Lung (tissue), 12 donors: Measurements from ENCODE around the gene CLEC20A. TPM values are rescaled to one million over a fixed set of nuclear protein-coding genes. Genes with fewer than 3 reads are reported as not detected.

ENCODE experiments used
- ATAC-seq: fragments of 200-7000 bp; cut with Tn5 transposase; one replicate; pipeline ENCODE4 v1.9.1; 2020; ENCODE audit warnings: moderate number of reproducible peaks; ENCODE audit not compliant: insufficient read depth, low FRiP score
- DNase-seq, 3 donors: peaks; one replicate each; pipeline ENCODE4 v3.0.0-alpha.2; 2013 to 2017
- H3K27ac ChIP-seq, 2 donors: one replicate each; pipeline ENCODE4 v1.5.1; 2013; ENCODE audit warnings: mild to moderate bottlenecking in 2 of 2, moderate library complexity in 2 of 2, control low read depth in 1 of 2, inconsistent platforms in 1 of 2, low read depth in 1 of 2, low read length in 1 of 2
- H3K27me3 ChIP-seq, 3 donors: one replicate each; pipeline ENCODE4 v1.5.1; 2013; ENCODE audit warnings: low read length in 2 of 3; ENCODE audit not compliant: control insufficient read depth in 3 of 3, insufficient read depth in 3 of 3
- H3K36me3 ChIP-seq, 4 donors: one replicate each; pipeline ENCODE4 v1.5.1; 2013; ENCODE audit warnings: low read length in 4 of 4, mild to moderate bottlenecking in 1 of 4, moderate library complexity in 1 of 4; ENCODE audit not compliant: control insufficient read depth in 4 of 4, insufficient read depth in 4 of 4
- H3K4me1 ChIP-seq, 5 donors: one replicate each; pipeline ENCODE4 v1.5.1; 2013; ENCODE audit warnings: low read length in 5 of 5, mild to moderate bottlenecking in 2 of 5, moderate library complexity in 1 of 5; ENCODE audit not compliant: control insufficient read depth in 5 of 5, insufficient read depth in 5 of 5
- H3K4me3 ChIP-seq: one replicate; pipeline ENCODE4 v1.5.1; 2013; ENCODE audit warnings: mild to moderate bottlenecking, control low read depth, moderate library complexity
- H3K9ac ChIP-seq, 2 donors: one replicate each; pipeline ENCODE4 v1.5.1; 2013; ENCODE audit warnings: low read length in 2 of 2, control low read depth in 1 of 2; ENCODE audit not compliant: insufficient read depth in 1 of 2
- H3K9me3 ChIP-seq, 4 donors: one replicate each; pipeline ENCODE4 v1.5.1; 2013; ENCODE audit warnings: low read length in 3 of 4, mild to moderate bottlenecking in 1 of 4, moderate library complexity in 1 of 4; ENCODE audit not compliant: control insufficient read depth in 4 of 4, insufficient read depth in 3 of 4
- WGBS, 2 donors: extraction: QIAGEN DNeasy Blood & Tissue Kit; methylation state at CpG; one replicate each; pipeline ENCODE4 v1.1.7; 2013; 5-methylcytosine and 5-hydroxymethylcytosine counted together
- polyA plus RNA-seq, 2 donors: library from polyadenylated mRNA; stranded (reverse); fragments of 200-250 nt; gene quantifications; one replicate each; pipeline ENCODE4 v1.2.1, GENCODE V29; 2013
- total RNA-seq, 2 donors: library from RNA; depleted of rRNA in 1 of 2; stranded (reverse); fragments of >200 nt in 1 of 2; gene quantifications; one replicate each; pipeline ENCODE4 v1.2.1, GENCODE V29; 2014 to 2021
- TF ChIP-seq, protein P1 (sequence below): IDR thresholded peaks from 2 replicates; pipeline ENCODE4 v1.5.1; 2012; ENCODE audit warnings: mild to moderate bottlenecking; ENCODE audit errors: control extremely low read depth, extremely low read depth
- donor health status: control.
- donor health status: control.
- donor health status: Bipolar disorder and iron deficiency.
- donor health status: healthy.
- donor health status: DM: yes; HTN: yes; CAD: no.

CLEC20A gene
- total and polyA plus RNA-seq, 4 donors: 0.14 TPM; not detected in 3

DNA sequence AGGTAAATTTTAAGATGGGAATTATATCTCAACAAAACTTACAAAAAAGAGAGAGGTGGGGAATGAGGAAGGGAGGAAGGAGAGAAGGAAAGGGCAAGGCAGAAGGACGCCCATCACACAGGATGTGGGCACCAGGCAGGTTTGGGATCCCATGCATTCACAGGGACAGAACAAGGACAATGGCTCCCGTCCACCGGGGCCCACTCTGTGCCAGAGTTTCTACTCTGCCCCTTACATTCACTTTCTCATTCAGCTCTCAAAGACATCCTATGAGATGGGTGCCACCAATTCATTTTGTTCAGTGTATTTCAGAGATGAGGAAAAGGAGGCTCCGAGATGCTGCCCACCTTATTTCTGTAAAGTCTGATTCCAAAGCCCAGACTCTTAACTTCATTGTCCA lies 7.4 kb downstream of the CLEC20A start:
- Histone ChIP-seq H3K4me1 (peaks cover 0 to 12% (median 6%) of the 10 kb centered on the region in 5 donors), H3K27me3 (no peaks in the 10 kb centered on the region), H3K9me3 (no peaks in the 10 kb centered on the region), H3K36me3 (no peaks in the 10 kb centered on the region), H3K4me3 (no peak overlapping the region), H3K9ac (no peak overlapping the region), H3K27ac (no peak overlapping the region)
- TF ChIP-seq, protein P1, sequence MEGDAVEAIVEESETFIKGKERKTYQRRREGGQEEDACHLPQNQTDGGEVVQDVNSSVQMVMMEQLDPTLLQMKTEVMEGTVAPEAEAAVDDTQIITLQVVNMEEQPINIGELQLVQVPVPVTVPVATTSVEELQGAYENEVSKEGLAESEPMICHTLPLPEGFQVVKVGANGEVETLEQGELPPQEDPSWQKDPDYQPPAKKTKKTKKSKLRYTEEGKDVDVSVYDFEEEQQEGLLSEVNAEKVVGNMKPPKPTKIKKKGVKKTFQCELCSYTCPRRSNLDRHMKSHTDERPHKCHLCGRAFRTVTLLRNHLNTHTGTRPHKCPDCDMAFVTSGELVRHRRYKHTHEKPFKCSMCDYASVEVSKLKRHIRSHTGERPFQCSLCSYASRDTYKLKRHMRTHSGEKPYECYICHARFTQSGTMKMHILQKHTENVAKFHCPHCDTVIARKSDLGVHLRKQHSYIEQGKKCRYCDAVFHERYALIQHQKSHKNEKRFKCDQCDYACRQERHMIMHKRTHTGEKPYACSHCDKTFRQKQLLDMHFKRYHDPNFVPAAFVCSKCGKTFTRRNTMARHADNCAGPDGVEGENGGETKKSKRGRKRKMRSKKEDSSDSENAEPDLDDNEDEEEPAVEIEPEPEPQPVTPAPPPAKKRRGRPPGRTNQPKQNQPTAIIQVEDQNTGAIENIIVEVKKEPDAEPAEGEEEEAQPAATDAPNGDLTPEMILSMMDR: no peak
- 91% methylated on average over 4 of the region's 4 CpGs for WGBS, 2 donors
- ATAC-seq (no peak), DNase-seq (no peak)

DNA sequence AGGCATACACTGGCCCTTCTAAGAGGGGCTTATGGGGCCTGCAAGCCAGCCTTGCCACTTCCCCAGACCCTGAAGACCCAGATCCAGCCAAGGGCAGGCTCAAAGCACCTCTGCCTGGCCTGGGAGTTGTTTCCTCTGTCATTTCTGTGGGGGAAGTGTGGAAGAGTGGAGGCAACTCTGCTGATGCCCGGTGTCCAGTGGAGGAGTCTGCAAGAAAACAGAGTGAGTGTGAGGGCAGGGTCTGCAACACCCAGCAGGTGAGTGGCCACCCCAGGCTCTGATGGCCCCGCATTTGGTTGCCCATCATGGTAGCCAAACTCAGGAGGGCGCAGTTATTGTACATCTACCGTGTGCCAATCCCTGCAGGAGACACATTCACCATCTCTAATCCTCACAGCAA lies 8.4 kb downstream of the CLEC20A start:
- H3K4me1 ChIP-seq: peaks cover 0 to 12% (median 6%) of the 10 kb centered on the region in 5 donors
- H3K9me3 ChIP-seq: no peaks in the 10 kb centered on the region
- H3K9ac ChIP-seq: no peak overlapping the region
- no peak for ATAC-seq
- no peaks in the 10 kb centered on the region for H3K27me3 ChIP-seq
- no peak for DNase-seq
- TF ChIP-seq, protein P1: no peak
- no peaks in the 10 kb centered on the region for H3K36me3 ChIP-seq
- H3K27ac ChIP-seq: no peak overlapping the region
- WGBS, 2 donors: 93 to 98% methylated on average over 4 of the region's 4 CpGs
- H3K4me3 ChIP-seq: no peak overlapping the region

DNA sequence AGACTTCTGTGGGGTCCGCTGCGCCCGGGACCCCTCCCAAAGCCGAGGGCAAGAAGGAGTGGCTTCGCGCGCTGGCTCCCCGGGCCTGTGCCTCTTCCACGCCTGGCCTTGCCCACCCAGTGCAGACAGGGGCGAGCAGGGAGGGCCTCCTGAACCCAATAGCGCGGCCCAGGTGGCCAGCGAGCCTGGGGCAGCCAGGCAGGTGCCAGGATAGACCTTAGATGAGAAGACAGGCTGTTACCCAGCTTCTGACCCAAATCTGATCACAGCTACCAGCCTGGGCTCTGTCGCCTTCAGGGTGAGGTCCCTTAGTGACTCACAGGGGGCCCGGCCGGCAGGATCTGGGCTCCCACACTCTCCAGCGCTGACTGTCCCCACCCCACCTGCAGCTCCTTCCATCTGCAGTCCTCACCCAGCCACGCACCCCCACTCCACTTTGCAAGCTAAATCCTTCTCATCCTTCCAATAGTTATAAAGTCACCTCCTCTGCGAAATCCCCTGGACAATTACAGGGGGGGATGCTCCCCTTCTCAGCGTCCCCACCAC lies 9.6 kb downstream of the CLEC20A start:
- peaks cover 0 to under 1% (median 0%) of the 10 kb centered on the region in 4 donors for H3K36me3 ChIP-seq
- H3K9me3 ChIP-seq: no peaks in the 10 kb centered on the region
- H3K4me1 ChIP-seq: peaks cover 0 to 12% (median 6%) of the 10 kb centered on the region in 5 donors
- TF ChIP-seq, protein P1: no peak
- WGBS, 2 donors: 54 to 65% methylated on average over 19 to 20 of the region's 20 CpGs
- no peak overlapping the region for H3K9ac ChIP-seq
- no peaks in the 10 kb centered on the region for H3K27me3 ChIP-seq
- no peak overlapping the region for H3K27ac ChIP-seq
- DNase-seq (no peak), ATAC-seq (no peak)
- no peak overlapping the region for H3K4me3 ChIP-seq
